ENCODE measurements around the gene ORC3.
"Not testable (repeated sequence)": the region's sequence is repeated elsewhere in the genome, so short reads cannot be mapped to it uniquely, and the experiment has no call there.

ORC3 gene

DNA sequence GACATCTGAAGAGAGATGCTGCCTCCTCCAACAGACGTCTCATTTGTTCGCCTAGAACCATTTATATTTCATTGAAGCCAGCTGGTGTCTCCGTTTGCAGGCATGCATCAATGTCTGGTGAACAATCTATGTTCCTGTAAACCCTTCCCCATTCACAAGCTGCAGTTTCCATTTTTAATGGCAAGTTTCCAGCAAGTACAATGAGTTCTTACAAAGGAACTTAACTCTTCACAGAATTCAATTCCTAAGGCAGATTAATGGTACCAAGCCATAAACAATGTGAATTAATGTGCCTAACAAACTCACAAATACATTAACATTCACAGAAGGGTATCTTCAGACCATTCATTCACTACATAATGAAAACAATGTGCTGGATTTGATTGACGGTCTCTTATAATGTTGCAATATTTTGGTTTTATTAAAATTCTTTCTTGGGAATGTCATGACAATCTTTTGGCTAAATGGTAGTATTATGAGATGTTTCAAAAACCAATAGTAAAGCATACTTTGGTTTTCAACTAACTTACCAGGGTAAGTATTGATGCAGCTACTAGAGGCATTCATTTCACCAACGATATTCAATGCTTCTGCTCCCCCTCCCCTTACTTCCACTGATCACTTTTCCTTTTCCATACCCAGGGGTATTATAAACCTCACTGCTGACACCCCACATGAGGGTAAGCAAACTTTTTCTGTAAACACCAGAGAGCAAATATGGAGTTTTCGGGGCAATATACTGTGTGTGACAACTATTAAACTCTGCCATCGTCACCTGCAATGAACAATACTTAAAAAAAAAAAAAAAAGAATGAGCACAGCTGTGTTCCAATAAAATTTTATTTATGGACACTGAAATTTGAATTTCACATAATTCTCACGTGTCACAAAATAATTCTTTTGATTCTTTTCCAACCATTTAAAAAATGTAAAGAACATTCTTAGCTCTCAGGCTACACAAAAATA, 107.9 kb downstream of the ORC3 start:
- DNase-seq (ENCODE audit: low read depth), result peak; percentile 49

DNA sequence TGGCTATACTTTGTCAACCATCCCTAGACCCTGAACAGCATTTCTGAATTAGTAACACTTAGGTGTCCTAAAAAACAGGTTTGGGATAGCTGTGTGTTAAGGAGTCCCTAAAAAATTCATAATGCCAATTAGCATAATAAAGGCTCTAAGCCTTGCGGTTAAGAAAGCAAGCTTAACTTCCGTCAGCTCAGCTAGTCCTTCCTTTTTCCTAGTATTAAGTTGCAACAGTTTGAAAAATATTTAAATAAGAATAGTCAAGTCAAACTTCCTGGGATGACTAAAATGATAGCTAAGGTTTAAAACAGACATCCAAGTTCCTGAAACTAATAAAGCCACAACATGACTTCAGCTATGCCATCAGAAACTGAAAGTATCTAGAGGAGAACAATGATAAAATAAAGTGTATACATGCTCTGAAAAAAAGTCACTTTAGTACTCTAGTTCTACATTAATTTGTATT, 108.6 kb downstream of the ORC3 start:
- no peak for DNase-seq (ENCODE audit: low read depth)

DNA sequence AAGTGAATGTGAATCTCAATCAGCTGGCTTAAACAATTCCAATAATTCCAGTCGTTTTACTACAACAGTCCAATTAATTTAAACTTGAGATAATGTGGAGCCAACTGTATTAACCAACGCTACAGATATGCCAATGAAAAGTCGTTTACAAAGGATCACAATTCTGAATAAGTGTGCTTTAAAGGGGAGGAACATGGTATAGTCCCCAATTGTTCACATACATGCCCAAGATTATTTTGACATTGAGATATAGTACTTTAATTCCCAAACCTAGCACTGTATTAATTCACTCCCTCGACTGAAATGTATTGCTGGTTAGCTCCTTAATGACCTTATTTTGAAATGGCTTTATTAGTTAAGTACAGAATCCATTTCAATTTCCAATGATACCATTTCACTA, 109.6 kb downstream of the ORC3 start:
- no peak for DNase-seq (ENCODE audit: low read depth)

DNA sequence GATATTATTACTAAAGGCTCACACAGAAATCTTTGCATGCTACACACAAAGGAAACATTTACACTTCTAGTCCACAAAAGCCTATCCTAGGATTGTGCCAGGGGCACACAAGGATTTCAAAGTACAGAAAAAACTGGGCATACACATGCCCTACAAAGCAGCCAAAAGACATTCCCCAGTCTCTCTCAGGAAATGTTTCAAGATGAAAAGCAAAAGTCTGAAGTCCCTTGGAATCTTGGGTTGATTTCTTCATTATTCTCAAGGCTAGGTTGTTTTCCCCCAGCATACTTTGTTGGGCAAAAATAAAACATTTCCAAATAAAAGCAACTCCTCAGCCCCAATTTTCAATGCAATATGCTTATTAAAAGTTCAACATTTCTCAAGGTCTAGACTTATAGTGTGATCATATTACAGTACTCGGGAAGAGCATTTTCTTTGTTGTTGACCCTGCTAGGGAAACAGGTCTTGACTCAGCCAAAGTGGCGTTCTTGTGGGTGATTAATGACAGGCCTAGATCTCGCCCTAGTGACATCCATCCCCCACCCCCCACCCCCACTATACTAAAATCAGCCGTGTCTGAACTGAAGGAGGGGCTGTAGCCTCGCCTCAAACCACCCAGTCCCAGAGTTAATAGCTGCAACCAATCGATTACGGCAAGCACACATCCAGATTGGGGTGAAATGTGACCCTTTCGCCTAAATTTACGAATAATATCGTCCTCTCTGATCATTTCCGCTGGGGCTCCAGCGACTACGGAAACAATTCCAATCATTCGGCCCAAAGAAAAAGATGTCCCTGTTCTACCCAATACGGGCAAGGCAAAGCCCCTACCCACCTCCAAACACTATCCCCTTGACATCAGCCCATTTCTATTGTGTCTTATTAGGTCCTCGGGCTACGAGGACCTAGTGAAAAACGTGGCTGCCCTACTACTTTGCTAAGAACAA, 110.7 kb downstream of the ORC3 start:
- DNase-seq (ENCODE audit: low read depth), result no peak

DNA sequence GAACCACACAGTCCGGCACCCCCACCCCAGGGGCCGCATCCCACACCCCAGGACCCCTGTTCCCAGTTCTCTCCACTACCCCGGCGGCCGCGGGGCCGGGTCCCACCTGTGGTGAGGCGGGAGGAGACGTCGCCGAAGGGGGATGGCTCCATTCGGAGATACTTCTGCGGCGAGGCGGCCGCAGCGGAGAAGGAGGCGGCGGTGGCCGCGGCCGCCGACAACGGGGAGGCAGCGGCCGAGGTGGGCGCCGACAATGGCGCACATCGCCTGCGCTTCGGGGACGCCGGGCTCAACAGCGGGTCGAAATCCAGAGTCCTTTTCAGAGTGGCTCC, 111.4 kb downstream of the ORC3 start:
- DNase-seq (ENCODE audit: low read depth), result no peak

DNA sequence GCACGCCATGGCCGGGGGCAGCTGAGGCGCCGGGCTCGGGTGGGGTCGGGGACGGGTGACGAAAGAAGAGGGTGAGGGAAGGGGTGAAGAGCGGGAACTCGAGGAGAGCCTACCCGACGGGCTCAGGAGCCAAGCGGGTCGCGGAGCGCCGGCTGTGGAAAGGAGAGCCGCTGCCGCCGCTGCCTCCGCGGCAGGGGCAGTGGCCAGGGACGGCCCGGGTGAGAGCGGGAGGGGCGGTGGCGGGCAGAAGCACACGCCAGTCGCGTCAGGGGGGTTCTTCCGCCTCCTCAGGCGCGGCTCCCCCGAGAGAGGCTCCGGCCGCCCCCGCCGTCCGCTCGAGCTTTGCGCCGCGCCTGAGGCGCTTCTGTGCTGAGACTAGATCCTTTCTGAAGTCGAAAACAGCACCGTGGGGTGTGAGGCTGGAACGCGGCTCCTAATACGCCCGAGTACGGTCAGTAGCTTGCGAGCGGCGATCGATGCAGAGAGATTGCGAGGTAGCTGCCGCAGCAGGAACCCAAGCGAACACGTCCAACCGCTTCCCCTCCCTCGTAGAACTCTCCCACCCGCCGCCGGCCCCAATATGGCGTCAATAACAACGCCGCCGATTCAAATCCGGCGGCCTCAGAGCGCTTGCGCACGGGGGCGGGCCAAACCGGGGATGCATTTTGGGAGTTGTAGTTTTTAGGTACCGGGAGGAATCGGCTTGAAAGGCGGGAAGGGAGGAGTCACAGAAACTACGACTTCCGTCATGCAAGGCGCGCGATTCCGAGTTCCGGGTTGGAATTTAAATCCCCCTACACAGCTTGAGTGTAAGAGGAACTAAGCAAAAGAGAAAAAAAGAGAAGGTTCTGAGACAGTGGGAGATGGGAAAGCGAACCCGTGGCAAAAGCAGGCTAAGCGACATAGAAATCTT, 112.0 kb downstream of the ORC3 start, which contains the start of gene AKIRIN2:
Gene AKIRIN2 (minus strand): TSS at position 558 of the 913 bp plus-strand sequence. CDS start 549 bp downstream, at position 9.
- DNase-seq (ENCODE audit: low read depth), result peak; percentile 95

DNA sequence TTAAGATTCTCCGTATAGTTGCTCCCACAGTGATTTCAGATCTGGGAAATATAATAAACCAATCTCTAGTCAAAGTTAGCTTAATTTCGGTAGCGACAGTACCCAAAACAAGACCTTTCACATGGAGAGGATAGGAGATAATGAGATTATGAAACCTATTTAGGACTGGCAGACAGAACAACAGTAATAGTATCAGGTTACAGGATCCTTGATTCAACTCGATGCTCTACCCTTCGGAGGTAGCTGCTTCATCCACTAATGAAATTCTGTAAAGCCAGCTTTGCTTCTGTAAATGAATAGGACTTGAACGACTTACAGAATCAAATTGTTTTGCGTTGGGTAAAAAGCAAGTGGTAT, 112.6 kb downstream of the ORC3 start:
- no peak for DNase-seq (ENCODE audit: low read depth)

DNA sequence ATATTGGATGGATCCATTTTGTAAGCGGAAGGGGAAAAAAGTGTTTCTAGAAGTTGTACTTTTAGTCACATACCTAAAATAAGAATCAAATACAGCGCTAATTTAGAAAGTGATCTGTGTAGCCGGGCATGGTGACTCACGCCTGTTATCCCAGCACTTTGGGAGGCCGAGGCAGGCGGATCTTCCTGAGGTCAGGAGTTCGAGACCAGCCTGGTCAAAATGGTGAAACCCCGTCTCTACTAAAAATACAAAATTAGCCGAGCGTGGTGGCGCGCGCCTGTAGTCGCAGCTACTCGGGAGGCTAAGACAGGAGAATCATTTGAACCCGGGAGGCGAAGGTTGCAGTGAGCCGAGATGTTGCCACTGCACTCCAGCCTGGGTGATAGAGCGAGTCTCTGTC, 113.1 kb downstream of the ORC3 start:
- DNase-seq (ENCODE audit: low read depth), result not testable (repeated sequence)

DNA sequence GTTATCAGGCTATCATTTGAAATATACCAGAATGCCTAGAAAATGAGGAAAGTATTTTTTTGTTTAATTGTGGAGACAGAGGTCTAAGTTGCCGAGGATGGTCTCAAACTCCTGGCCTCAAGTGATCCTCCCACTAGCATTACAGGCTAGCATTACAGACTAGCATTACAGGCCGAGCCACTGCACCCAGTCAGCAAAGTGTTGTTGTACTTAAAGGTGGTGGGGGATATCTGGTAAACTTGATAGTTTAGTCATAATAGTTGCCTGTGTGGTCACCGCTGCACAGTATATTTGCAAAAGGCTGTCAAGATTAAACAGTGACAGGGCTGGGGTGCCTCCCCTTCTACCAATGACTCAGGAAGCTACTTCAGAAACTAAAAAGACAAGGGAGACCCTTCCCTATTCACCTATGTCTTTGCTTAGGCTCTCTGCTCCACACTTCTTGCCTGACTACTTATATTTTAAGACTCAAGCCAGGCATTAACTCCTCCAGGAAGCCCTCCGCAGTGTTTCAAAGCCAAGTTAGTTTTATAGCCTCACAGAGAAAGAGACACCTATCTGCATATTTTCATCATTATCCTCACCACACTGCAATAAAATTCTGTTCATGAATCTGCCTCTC, 115.2 kb downstream of the ORC3 start:
- DNase-seq (ENCODE audit: low read depth), result no peak

DNA sequence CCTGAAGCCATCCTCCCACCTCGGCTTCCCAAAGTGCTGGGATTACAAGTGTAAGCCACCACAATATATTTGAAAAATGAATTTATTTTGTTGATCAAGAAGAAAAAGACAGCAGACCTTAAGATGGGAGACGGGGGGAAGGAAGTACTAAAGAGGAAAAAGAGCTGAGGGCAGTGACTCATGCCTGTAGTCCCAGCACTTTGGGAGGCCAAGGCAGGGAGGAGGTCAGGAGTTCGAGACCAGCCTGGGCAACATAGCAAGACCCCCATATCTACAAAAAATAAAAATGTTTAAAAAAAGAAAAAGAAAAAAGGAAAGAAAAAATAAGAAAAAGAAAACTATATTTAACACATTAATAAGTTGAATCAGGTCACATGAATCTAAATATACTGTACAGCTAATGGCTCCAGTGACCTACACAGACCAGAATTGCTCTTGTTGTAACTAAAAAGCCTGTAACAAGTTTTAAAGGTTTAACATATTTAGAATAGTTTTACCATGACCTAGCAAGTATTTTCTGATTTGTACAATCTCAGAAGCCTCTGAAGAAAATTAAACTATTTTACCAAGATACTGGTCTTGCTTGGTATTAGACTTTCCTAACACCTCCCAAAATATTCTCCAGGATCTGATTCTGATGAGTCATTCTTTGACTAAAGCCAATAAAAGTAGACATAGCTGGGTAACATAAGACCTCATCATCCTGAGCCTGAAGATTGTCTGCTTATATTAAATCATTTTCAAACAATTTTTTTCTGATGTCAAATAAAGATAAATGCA, 116.4 kb downstream of the ORC3 start:
- no peak for DNase-seq (ENCODE audit: low read depth)

DNA sequence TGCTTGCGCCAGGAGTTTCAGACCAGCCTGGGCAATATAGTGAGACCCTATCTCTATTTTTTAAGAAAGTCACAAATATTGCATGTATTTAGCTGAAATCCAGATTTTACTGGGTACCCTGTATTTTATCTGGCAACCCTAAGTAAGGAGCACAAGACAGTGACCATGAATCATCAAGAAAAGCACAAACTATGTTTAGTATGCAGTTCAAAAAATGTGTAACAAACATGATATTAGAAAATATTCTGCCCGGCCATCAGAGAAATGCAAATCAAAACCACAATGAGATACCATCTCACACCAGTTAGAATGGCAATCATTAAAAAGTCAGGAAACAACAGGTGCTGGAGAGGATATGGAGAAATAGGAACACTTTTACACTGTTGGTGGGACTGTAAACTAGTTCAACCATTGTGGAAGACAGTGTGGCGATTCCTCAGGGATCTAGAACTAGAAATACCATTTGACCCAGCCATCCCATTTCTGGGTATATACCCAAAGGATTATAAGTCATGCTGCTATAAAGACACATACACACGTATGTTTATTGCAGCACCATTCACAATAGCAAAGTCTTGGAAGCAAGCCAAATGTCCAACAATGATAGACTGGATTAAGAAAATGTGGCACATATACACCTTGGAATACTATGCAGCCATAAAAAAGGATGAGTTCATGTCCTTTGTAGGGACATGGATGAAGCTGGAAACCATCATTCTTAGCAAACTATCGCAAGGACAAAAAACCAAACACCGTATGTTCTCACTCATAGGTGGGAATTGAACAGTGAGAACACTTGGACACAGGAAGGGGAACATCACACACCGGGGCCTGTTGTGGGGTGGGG, 118.9 kb downstream of the ORC3 start:
- DNase-seq (ENCODE audit: low read depth), result not testable (repeated sequence)

DNA sequence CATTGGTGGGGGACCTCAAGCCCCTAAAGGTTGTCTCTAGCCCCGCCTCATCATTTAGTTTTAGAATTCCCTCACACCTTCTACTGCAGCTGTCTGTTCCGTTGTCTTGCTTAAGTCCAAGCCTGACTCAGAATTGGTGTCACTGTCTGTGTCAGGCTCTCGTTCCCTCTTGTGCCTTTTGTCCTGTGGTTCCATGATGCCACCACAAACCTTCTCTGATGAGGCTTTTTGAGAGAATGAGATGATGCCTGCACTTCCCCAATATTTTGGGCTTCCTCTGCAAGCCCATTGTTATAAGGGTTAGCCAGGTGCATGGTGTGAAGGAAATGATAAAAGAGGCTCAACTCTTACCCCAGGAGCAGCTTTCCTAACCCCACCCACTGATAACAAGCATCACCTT, 120.2 kb downstream of the ORC3 start:
- no peak for DNase-seq (ENCODE audit: low read depth)

DNA sequence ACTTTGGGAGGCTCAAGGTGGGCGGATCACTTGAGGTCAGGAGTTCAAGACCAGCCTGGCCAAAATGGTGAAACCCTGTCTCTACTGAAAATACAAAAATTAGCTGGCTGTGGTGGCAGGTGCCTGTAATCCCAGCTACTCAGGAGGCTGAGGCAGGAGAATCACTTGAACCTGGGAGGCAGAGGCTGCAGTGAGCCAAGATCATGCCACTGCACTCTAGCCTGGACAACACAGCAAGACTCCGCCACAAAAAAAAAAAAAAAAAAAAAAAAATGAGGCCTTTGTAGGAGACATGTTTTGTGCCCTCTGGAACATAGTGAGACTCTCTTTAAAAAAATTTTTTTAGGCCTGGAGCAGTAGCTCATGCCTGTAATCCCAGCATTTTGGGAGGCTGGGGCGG, 122.8 kb downstream of the ORC3 start:
- not testable (repeated sequence) for DNase-seq (ENCODE audit: low read depth)

DNA sequence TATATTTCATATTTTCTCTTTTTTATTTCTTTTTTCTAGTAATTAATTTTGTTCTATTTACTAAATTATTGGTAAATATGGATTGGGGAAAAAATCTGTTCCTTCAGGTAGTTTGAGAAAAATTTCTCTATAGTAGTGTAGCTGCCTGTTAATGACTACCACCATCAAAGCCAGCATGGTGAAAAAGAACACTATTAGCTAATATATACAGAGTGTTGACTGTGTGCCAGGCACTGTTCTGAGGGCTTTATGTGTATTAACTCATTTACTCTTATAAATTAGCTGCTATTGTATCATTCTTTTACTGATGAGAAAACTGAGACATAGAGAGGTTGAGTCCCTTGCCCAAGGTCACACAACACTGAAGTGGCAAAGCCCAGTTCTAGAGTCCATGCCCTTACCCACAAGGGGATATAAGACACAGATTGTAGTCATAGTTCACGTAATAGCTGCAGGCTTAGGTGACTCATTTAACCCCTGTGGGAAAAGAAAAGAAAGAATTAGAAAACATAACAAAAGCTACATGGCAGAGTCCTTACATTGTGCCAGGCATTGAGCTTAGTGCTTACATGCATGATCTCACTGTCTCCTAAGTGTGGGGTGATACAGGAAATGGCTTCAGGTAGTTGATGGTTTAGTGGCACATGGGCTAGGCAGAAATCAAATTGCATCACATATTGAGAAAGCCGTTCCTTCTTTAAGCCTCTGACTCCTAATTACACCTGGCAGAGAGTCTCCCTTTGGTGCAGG, 124.3 kb downstream of the ORC3 start:
- DNase-seq (ENCODE audit: low read depth), result no peak
